Activated CD8-positive, alpha-beta T cell treated with anti-CD3 and anti-CD28 coated beads for 36 hours (primary cell): ENCODE data around the gene PKD1. TPM values are rescaled to one million over a fixed set of nuclear protein-coding genes. Genes with fewer than 3 reads are reported as not detected.

Experiments
- ATAC-seq: fragments of 200-7000 bp; cut with Tn5 transposase; one replicate; pipeline ENCODE4 v1.10.0; 2021; ENCODE audit warnings: mild to moderate bottlenecking, moderate library complexity
- CTCF ChIA-PET: fragments of 350-600 bp; sonication (Branson Sonifier 250); formaldehyde crosslinking; loops from one replicate; lab custom pipeline; 2021; ENCODE audit warnings: antibody characterized with exemption; lab: Charles Lee
- POLR2A ChIA-PET: fragments of 350-600 bp; sonication (Branson Sonifier 250); formaldehyde crosslinking; loops from one replicate; lab custom pipeline; 2021; ENCODE audit warnings: antibody characterized with exemption; lab: Charles Lee
- DNase-seq: peaks from one replicate; pipeline ENCODE4 v3.0.0-alpha.2; 2020
- H3K27ac Mint-ChIP-seq: one replicate; pipeline ENCODE4 v1.8.0; 2021; ENCODE audit warnings: mild to moderate bottlenecking, mixed read lengths
- H3K27me3 Mint-ChIP-seq: one replicate; pipeline ENCODE4 v1.8.0; 2021; ENCODE audit warnings: mixed read lengths
- H3K36me3 Mint-ChIP-seq: one replicate; pipeline ENCODE4 v1.8.0; 2021; ENCODE audit warnings: low read depth, mixed read lengths
- H3K4me1 Mint-ChIP-seq: one replicate; pipeline ENCODE4 v1.8.0; 2021; ENCODE audit warnings: low read depth, mixed read lengths
- H3K4me3 Mint-ChIP-seq: one replicate; pipeline ENCODE4 v1.8.0; 2021; ENCODE audit warnings: mild to moderate bottlenecking, moderate library complexity, mixed read lengths
- H3K9me3 Mint-ChIP-seq: one replicate; pipeline ENCODE4 v1.8.0; 2021; ENCODE audit warnings: mixed read lengths
- CTCF ChIP-seq: fragments of 200-600 bp; IDR thresholded peaks from one replicate; pipeline ENCODE4 v1.8.0; 2022; ENCODE audit warnings: antibody characterized with exemption, mild to moderate bottlenecking
- intact Hi-C: fragments of 100-400 bp; cut with micrococcal nuclease; formaldehyde crosslinking; loops from one replicate; pipeline ENCODE4 v1.10.0; 2022
- total RNA-seq, 2 experiments: library from RNA; stranded (reverse); gene quantifications; one replicate each; pipeline ENCODE4 v1.2.3, GENCODE V29; 2021

PKD1 gene
- total RNA-seq, 2 experiments from 2014 or later, result 74.7 to 85.1 TPM

GRCh38 chr16:2078691-2079090 lies 57.0 kb downstream of the PKD1 start:
- Mint-ChIP-seq H3K27ac (no peak overlapping the region), H3K9me3 (no peaks in the 10 kb centered on the region), H3K27me3 (no peaks in the 10 kb centered on the region), H3K4me1 (no peaks in the 10 kb centered on the region), H3K4me3 (no peak overlapping the region), H3K36me3 (no peaks in the 10 kb centered on the region)
- POLR2A ChIA-PET, result interaction anchor here (0.7 kb wide), 1 partner anchor 76 kb away, joined by 5 read pairs; no protein-coding TSS in a partner anchor
- no peak for ATAC-seq
- no peak for TF ChIP-seq CTCF
- CTCF ChIA-PET, result no interaction called here
- intact Hi-C loops, result no loop called here
- no peak for DNase-seq

- CTCF ChIA-PET, result interaction anchor here (1.0 kb wide), 1 partner anchor 55 kb away, joined by 3 read pairs; no protein-coding TSS in a partner anchor
- H3K4me3 Mint-ChIP-seq, result no peak overlapping the region
These were observed 57.6 kb downstream of the PKD1 start for GRCh38 chr16:2078096-2078495.

GRCh38 chr16:2077696-2078095 lies 58.0 kb downstream of the PKD1 start:
- POLR2A ChIA-PET, result interaction anchor here (1.2 kb wide), 1 partner anchor 9 kb away, joined by 3 read pairs; no protein-coding TSS in a partner anchor
- CTCF ChIA-PET, result interaction anchor here (1.0 kb wide), 1 partner anchor 55 kb away, joined by 3 read pairs; no protein-coding TSS in a partner anchor
- no peak for TF ChIP-seq CTCF
- Mint-ChIP-seq H3K36me3 (no peaks in the 10 kb centered on the region), H3K4me3 (no peak overlapping the region), H3K27me3 (no peaks in the 10 kb centered on the region), H3K4me1 (no peaks in the 10 kb centered on the region), H3K9me3 (no peaks in the 10 kb centered on the region), H3K27ac (no peak overlapping the region)
- no peak for ATAC-seq
- DNase-seq, result no peak
- intact Hi-C loops, result no loop called here

More at GRCh38 chr16:2078096-2078495, 57.6 kb downstream of the PKD1 start:
- TF ChIP-seq CTCF, result no peak
- intact Hi-C loops, result no loop called here
- Mint-ChIP-seq H3K4me1 (no peaks in the 10 kb centered on the region), H3K36me3 (no peaks in the 10 kb centered on the region), H3K9me3 (no peaks in the 10 kb centered on the region), H3K27ac (no peak overlapping the region), H3K27me3 (no peaks in the 10 kb centered on the region)
- POLR2A ChIA-PET, result no interaction called here
- no peak for DNase-seq
- ATAC-seq, result no peak

- POLR2A ChIA-PET, result interaction anchor here (1.2 kb wide), 1 partner anchor 9 kb away, joined by 3 read pairs; no protein-coding TSS in a partner anchor
- DNase-seq, result no peak
- Mint-ChIP-seq H3K27ac (no peak overlapping the region), H3K36me3 (peaks cover 2% of the 10 kb centered on the region), H3K27me3 (no peaks in the 10 kb centered on the region), H3K4me1 (no peaks in the 10 kb centered on the region), H3K9me3 (no peaks in the 10 kb centered on the region), H3K4me3 (no peak overlapping the region)
- intact Hi-C loops, result no loop called here
- CTCF ChIA-PET, result interaction anchor here (1.0 kb wide), 1 partner anchor 54 kb away, joined by 3 read pairs; no protein-coding TSS in a partner anchor
- ATAC-seq, result no peak
- TF ChIP-seq CTCF, result no peak
These were observed 58.7 kb downstream of the PKD1 start for GRCh38 chr16:2077016-2077415.

GRCh38 chr16:2076072-2076865 lies 59.4 kb downstream of the PKD1 start:
- Mint-ChIP-seq H3K36me3 (peaks cover 2% of the 10 kb centered on the region), H3K4me3 (no peak overlapping the region), H3K27ac (no peak overlapping the region), H3K27me3 (no peaks in the 10 kb centered on the region), H3K9me3 (no peaks in the 10 kb centered on the region), H3K4me1 (no peaks in the 10 kb centered on the region)
- ATAC-seq, result no peak
- no peak for TF ChIP-seq CTCF
- intact Hi-C loops, result no loop called here
- POLR2A ChIA-PET, result interaction anchor here (1.2 kb wide), 1 partner anchor 10 kb away, joined by 3 read pairs; no protein-coding TSS in a partner anchor
- CTCF ChIA-PET, result no interaction called here
- no peak for DNase-seq
